Measurements from ENCODE around the gene STK32C. TPM values are rescaled to one million over a fixed set of nuclear protein-coding genes. Genes with fewer than 3 reads are reported as not detected.

Gene STK32C
- total and polyA plus RNA-seq, 2 of the 4 experiments (the other 2 are of a cell fraction), result 5.0 to 8.3 TPM

DNA sequence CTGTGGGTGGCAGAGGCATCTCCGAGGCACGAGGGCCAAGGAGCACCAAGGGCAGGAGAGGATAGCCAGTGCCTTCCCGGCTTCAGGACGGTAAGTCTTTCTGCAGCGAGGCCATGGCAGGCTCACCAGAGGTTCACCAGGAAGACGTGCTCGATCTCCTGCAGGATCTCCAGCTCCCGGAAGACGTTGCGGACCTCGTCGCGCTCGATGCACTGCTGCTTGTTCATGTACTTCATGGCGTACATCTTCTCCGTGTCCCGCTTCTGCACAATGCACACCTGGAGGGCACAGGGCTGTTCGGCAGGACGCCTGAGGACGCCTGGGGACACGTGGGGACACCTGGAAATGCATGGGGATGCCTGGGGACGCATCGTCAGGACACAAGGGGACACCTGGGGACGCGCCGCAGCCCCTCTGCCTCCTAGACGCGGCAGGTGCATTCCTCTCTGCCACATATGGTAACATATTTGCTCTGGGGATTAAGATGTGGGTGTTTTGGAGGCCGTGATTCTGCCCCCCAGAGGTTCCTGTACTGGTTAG is 79.8 kb downstream of the STK32C start:
- Histone ChIP-seq H3K9ac (ENCODE audit: low read depth, low read length) (no peak overlapping the region), H3K79me1 (ENCODE audit: low read depth in 1 of 2, low read length in 2 of 2) (no peaks in the 10 kb centered on the region), H3K9me3 (ENCODE audit: control insufficient read depth, insufficient read depth, low read length) (no peaks in the 10 kb centered on the region), H3K4ac (ENCODE audit: low read depth, low read length) (no peak overlapping the region), H4K8ac (ENCODE audit: low read depth in 2 of 2, low read length in 2 of 2) (no peak overlapping the region), H2BK5ac (ENCODE audit: low read depth, low read length, poor library complexity, severe bottlenecking) (no peak overlapping the region), H3K27ac (ENCODE audit: insufficient read depth, low read length) (no peak overlapping the region), H4K20me1 (ENCODE audit: insufficient read depth, low read length) (no peaks in the 10 kb centered on the region), H3K23ac (ENCODE audit: low read depth, low read length) (no peak overlapping the region), H2BK120ac (ENCODE audit: low read depth, low read length) (no peak overlapping the region), H2AK9ac (replicated peaks; ENCODE audit: low read depth, low read length, poor library complexity) (no peak overlapping the region), H3K4me2 (ENCODE audit: low read depth, low read length) (no peak overlapping the region), H3K9me1 (ENCODE audit: insufficient read depth, low read length) (no peaks in the 10 kb centered on the region), H3K18ac (ENCODE audit: low read depth, low read length) (no peak overlapping the region), H4K91ac (ENCODE audit: insufficient read depth, low read depth, low read length) (no peak overlapping the region), H3K36me3 (ENCODE audit: control insufficient read depth, insufficient read depth, low read length) (no peaks in the 10 kb centered on the region), H3K4me3 (ENCODE audit: insufficient read depth, low read depth, low read length) (no peak overlapping the region), H3K27me3 (ENCODE audit: control insufficient read depth, insufficient read depth, low read length) (no peaks in the 10 kb centered on the region; the same call in 1 of the 2 replicates), H2AFZ (replicated peaks; ENCODE audit: low read length, poor library complexity) (no peak overlapping the region), H2AK5ac (ENCODE audit: low read depth, low read length) (no peak overlapping the region), H4K5ac (ENCODE audit: low read depth, low read length) (no peak overlapping the region), H2BK20ac (ENCODE audit: low read depth, low read length) (no peak overlapping the region), H3K14ac (replicated peaks; ENCODE audit: low read depth, low read length) (no peak overlapping the region), H2BK15ac (ENCODE audit: low read depth, low read length) (no peak overlapping the region), H3K56ac (ENCODE audit: extremely low read depth, insufficient read depth, low read length) (no peak overlapping the region), H3K4me1 (ENCODE audit: control insufficient read depth, insufficient read depth, low read length) (no peaks in the 10 kb centered on the region)
- intact Hi-C loops (cut with micrococcal nuclease) (no loop called here), dilution Hi-C loops (cut with HindIII; ENCODE audit: low sequenced_read_pairs, unreplicated experiment) (loop anchor here (25.0 kb wide), 1 partner anchor 109 kb away; the partner anchor contains the start of gene LRRC27), in situ Hi-C loops (cut with MboI; ENCODE audit: low sequenced_read_pairs) (loop anchor here (10.0 kb wide), 1 partner anchor 407 kb away; no protein-coding TSS in a partner anchor)
- 86% methylated on average over 19 of the region's 29 CpGs; no CpG with 5 or more reads in 1 of the 2 experiments for WGBS, 2 experiments (ENCODE audit: extremely low coverage in 2 of 2, insufficient read length in 1 of 2)
- ChIA-PET CTCF (no interaction called here), POLR2A (ENCODE audit: unreplicated experiment) (no interaction called here)
- no peak for TF ChIP-seq FOS (IDR thresholded peaks at IDR 0.05; ENCODE audit: low read depth, low read length)
- TF ChIP-seq, protein P1, sequence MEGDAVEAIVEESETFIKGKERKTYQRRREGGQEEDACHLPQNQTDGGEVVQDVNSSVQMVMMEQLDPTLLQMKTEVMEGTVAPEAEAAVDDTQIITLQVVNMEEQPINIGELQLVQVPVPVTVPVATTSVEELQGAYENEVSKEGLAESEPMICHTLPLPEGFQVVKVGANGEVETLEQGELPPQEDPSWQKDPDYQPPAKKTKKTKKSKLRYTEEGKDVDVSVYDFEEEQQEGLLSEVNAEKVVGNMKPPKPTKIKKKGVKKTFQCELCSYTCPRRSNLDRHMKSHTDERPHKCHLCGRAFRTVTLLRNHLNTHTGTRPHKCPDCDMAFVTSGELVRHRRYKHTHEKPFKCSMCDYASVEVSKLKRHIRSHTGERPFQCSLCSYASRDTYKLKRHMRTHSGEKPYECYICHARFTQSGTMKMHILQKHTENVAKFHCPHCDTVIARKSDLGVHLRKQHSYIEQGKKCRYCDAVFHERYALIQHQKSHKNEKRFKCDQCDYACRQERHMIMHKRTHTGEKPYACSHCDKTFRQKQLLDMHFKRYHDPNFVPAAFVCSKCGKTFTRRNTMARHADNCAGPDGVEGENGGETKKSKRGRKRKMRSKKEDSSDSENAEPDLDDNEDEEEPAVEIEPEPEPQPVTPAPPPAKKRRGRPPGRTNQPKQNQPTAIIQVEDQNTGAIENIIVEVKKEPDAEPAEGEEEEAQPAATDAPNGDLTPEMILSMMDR (conservative IDR thresholded peaks at IDR 0.05; ENCODE audit: low read depth, low read length), result no peak
- no peak for TF ChIP-seq RAD21 (IDR thresholded peaks at IDR 0.05; ENCODE audit: low read length)
- TF ChIP-seq POLR2A (IDR thresholded peaks at IDR 0.05; ENCODE audit: low read depth, low read length), result no peak
- TF ChIP-seq MXI1 (IDR thresholded peaks at IDR 0.05; ENCODE audit: borderline replicate concordance, low read depth, low read length), result no peak
- TF ChIP-seq RCOR1 (IDR thresholded peaks at IDR 0.05; ENCODE audit: insufficient replicate concordance, low read length), result no peak
- no peak for TF ChIP-seq RFX5 (IDR thresholded peaks at IDR 0.05; ENCODE audit: low read depth, low read length)
- TF ChIP-seq, protein P2, sequence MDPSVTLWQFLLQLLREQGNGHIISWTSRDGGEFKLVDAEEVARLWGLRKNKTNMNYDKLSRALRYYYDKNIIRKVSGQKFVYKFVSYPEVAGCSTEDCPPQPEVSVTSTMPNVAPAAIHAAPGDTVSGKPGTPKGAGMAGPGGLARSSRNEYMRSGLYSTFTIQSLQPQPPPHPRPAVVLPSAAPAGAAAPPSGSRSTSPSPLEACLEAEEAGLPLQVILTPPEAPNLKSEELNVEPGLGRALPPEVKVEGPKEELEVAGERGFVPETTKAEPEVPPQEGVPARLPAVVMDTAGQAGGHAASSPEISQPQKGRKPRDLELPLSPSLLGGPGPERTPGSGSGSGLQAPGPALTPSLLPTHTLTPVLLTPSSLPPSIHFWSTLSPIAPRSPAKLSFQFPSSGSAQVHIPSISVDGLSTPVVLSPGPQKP (IDR thresholded peaks at IDR 0.05; ENCODE audit: borderline replicate concordance, low read depth, low read length), result no peak
- TF ChIP-seq SMC3 (IDR thresholded peaks at IDR 0.05; ENCODE audit: low read depth, low read length), result no peak
- no peak for TF ChIP-seq NFE2L2 (IDR thresholded peaks at IDR 0.05; ENCODE audit: low read depth, low read length)
- no peak for TF ChIP-seq CHD1 (IDR thresholded peaks at IDR 0.05; ENCODE audit: low read depth, low read length)
- no peak for TF ChIP-seq CEBPB (IDR thresholded peaks at IDR 0.05; ENCODE audit: low read depth, low read length)
- no peak for TF ChIP-seq MAFK (IDR thresholded peaks at IDR 0.05; ENCODE audit: low read depth, low read length)
- TF ChIP-seq MAZ (IDR thresholded peaks at IDR 0.05; ENCODE audit: borderline replicate concordance, low read depth, low read length), result no peak
- no peak for TF ChIP-seq BHLHE40 (IDR thresholded peaks at IDR 0.05; ENCODE audit: low read depth, low read length)
- TF ChIP-seq, protein P3, sequence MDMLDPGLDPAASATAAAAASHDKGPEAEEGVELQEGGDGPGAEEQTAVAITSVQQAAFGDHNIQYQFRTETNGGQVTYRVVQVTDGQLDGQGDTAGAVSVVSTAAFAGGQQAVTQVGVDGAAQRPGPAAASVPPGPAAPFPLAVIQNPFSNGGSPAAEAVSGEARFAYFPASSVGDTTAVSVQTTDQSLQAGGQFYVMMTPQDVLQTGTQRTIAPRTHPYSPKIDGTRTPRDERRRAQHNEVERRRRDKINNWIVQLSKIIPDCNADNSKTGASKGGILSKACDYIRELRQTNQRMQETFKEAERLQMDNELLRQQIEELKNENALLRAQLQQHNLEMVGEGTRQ (IDR thresholded peaks at IDR 0.05; ENCODE audit: low read depth, low read length), result no peak
- no peak for DNase-seq
- no peak for ATAC-seq (ENCODE audit: low read depth)
- BruUV-seq (replicated peaks), result no TSS peak
